Lung (tissue), 12 donors: ENCODE measurements around the gene NT5C2. TPM values are rescaled to one million over a fixed set of nuclear protein-coding genes. Genes with fewer than 3 reads are reported as not detected.
"Not testable (repeated sequence)": the region's sequence is repeated elsewhere in the genome, so short reads cannot be mapped to it uniquely, and the experiment has no call there.

Experiments
- ATAC-seq: fragments of 200-7000 bp; cut with Tn5 transposase; one replicate; pipeline ENCODE4 v1.9.1; 2020; ENCODE audit warnings: moderate number of reproducible peaks; ENCODE audit not compliant: insufficient read depth, low FRiP score
- DNase-seq, 3 donors: peaks; one replicate each; pipeline ENCODE4 v3.0.0-alpha.2; 2013 to 2017
- H3K27ac ChIP-seq, 2 donors: one replicate each; pipeline ENCODE4 v1.5.1; 2013; ENCODE audit warnings: mild to moderate bottlenecking in 2 of 2, moderate library complexity in 2 of 2, control low read depth in 1 of 2, inconsistent platforms in 1 of 2, low read depth in 1 of 2, low read length in 1 of 2
- H3K27me3 ChIP-seq, 3 donors: one replicate each; pipeline ENCODE4 v1.5.1; 2013; ENCODE audit warnings: low read length in 2 of 3; ENCODE audit not compliant: control insufficient read depth in 3 of 3, insufficient read depth in 3 of 3
- H3K36me3 ChIP-seq, 4 donors: one replicate each; pipeline ENCODE4 v1.5.1; 2013; ENCODE audit warnings: low read length in 4 of 4, mild to moderate bottlenecking in 1 of 4, moderate library complexity in 1 of 4; ENCODE audit not compliant: control insufficient read depth in 4 of 4, insufficient read depth in 4 of 4
- H3K4me1 ChIP-seq, 5 donors: one replicate each; pipeline ENCODE4 v1.5.1; 2013; ENCODE audit warnings: low read length in 5 of 5, mild to moderate bottlenecking in 2 of 5, moderate library complexity in 1 of 5; ENCODE audit not compliant: control insufficient read depth in 5 of 5, insufficient read depth in 5 of 5
- H3K4me3 ChIP-seq: one replicate; pipeline ENCODE4 v1.5.1; 2013; ENCODE audit warnings: mild to moderate bottlenecking, control low read depth, moderate library complexity
- H3K9ac ChIP-seq, 2 donors: one replicate each; pipeline ENCODE4 v1.5.1; 2013; ENCODE audit warnings: low read length in 2 of 2, control low read depth in 1 of 2; ENCODE audit not compliant: insufficient read depth in 1 of 2
- H3K9me3 ChIP-seq, 4 donors: one replicate each; pipeline ENCODE4 v1.5.1; 2013; ENCODE audit warnings: low read length in 3 of 4, mild to moderate bottlenecking in 1 of 4, moderate library complexity in 1 of 4; ENCODE audit not compliant: control insufficient read depth in 4 of 4, insufficient read depth in 3 of 4
- WGBS, 2 donors: extraction: QIAGEN DNeasy Blood & Tissue Kit; methylation state at CpG; one replicate each; pipeline ENCODE4 v1.1.7; 2013; 5-methylcytosine and 5-hydroxymethylcytosine counted together
- polyA plus RNA-seq, 2 donors: library from polyadenylated mRNA; stranded (reverse); fragments of 200-250 nt; gene quantifications; one replicate each; pipeline ENCODE4 v1.2.1, GENCODE V29; 2013
- total RNA-seq, 2 donors: library from RNA; depleted of rRNA in 1 of 2; stranded (reverse); fragments of >200 nt in 1 of 2; gene quantifications; one replicate each; pipeline ENCODE4 v1.2.1, GENCODE V29; 2014 to 2021
- TF ChIP-seq, protein P1 (sequence below): IDR thresholded peaks from 2 replicates; pipeline ENCODE4 v1.5.1; 2012; ENCODE audit warnings: mild to moderate bottlenecking; ENCODE audit errors: control extremely low read depth, extremely low read depth
- donor health status: control.
- donor health status: control.
- donor health status: Bipolar disorder and iron deficiency.
- donor health status: healthy.
- donor health status: DM: yes; HTN: yes; CAD: no.

Gene NT5C2
- total and polyA plus RNA-seq, 4 donors: 32.1 to 178 (median 64.5) TPM

DNA sequence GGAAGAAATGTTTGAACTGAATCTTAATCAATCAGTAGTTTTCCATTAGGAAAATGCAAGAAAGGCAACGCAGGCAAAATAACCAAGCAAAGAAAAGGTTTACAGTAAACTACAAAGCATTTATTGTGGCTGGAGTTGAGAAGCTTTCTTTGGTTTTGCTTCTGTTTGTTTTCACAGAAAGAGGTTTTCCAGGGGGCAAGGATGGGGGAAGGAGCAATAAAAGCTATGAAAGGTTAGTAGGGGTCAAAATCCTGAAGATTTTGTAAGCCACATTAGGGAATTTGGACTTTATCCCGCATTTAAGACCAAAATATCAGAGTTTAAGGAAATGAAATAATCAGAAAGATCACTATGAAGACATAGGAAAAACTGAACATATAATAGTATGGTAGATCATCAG lies 51.1 kb downstream of the NT5C2 start:
- Histone ChIP-seq H3K4me3 (no peak overlapping the region), H3K27ac (no peak overlapping the region), H3K36me3 (peaks cover 3 to 7% (median 5%) of the 10 kb centered on the region in 4 donors), H3K4me1 (peaks cover 0 to 33% (median 13%) of the 10 kb centered on the region in 5 donors), H3K27me3 (no peaks in the 10 kb centered on the region), H3K9me3 (no peaks in the 10 kb centered on the region), H3K9ac (no peak overlapping the region)
- TF ChIP-seq, protein P1, sequence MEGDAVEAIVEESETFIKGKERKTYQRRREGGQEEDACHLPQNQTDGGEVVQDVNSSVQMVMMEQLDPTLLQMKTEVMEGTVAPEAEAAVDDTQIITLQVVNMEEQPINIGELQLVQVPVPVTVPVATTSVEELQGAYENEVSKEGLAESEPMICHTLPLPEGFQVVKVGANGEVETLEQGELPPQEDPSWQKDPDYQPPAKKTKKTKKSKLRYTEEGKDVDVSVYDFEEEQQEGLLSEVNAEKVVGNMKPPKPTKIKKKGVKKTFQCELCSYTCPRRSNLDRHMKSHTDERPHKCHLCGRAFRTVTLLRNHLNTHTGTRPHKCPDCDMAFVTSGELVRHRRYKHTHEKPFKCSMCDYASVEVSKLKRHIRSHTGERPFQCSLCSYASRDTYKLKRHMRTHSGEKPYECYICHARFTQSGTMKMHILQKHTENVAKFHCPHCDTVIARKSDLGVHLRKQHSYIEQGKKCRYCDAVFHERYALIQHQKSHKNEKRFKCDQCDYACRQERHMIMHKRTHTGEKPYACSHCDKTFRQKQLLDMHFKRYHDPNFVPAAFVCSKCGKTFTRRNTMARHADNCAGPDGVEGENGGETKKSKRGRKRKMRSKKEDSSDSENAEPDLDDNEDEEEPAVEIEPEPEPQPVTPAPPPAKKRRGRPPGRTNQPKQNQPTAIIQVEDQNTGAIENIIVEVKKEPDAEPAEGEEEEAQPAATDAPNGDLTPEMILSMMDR: no peak
- ATAC-seq (no peak), DNase-seq (no peak)
- 80 to 90% methylated on average over 2 of the region's 2 CpGs for WGBS, 2 donors

GRCh38 chr10:103140469-103140868 lies 52.6 kb downstream of the NT5C2 start:
- TF ChIP-seq, protein P1: no peak
- Histone ChIP-seq H3K9me3 (no peaks in the 10 kb centered on the region), H3K27ac (no peak overlapping the region), H3K4me1 (peaks cover 0 to 19% (median 6%) of the 10 kb centered on the region in 5 donors), H3K9ac (no peak overlapping the region), H3K36me3 (peaks cover 3 to 14% (median 5%) of the 10 kb centered on the region in 4 donors), H3K27me3 (no peaks in the 10 kb centered on the region), H3K4me3 (no peak overlapping the region)
- DNase-seq (no peak), ATAC-seq (no peak)
- 59 to 73% methylated on average over 1 of the region's 1 CpG for WGBS, 2 donors

DNA sequence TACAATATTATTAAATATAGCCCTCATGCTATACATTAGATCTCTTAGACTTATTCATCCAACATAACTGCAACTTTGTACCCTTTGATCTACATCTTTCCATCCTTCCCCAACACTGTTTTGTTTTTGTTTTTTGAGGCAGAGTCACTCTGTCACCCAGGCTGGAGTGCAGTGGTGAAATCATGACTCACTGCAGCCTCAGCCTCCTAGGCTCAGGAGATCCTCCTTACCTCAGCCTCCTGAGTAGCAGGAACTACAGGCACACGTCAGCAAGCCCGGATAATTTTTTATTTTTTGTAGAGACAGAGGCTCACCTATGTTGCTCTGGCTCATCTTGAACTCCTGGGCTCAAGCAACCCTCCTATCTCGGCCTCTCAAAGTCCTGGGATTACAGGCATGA lies 53.3 kb downstream of the NT5C2 start:
- DNase-seq (no peak), ATAC-seq (no peak)
- H3K4me3 ChIP-seq: no peak overlapping the region
- H3K36me3 ChIP-seq: peaks cover 3 to 14% (median 5%) of the 10 kb centered on the region in 4 donors
- WGBS, 2 donors: 93 to 94% methylated on average over 3 of the region's 3 CpGs
- TF ChIP-seq, protein P1: no peak
- no peaks in the 10 kb centered on the region for H3K9me3 ChIP-seq
- H3K27ac ChIP-seq: no peak overlapping the region
- no peaks in the 10 kb centered on the region for H3K27me3 ChIP-seq
- H3K9ac ChIP-seq: no peak overlapping the region
- H3K4me1 ChIP-seq: peaks cover 0 to 12% (median 0%) of the 10 kb centered on the region in 5 donors

DNA sequence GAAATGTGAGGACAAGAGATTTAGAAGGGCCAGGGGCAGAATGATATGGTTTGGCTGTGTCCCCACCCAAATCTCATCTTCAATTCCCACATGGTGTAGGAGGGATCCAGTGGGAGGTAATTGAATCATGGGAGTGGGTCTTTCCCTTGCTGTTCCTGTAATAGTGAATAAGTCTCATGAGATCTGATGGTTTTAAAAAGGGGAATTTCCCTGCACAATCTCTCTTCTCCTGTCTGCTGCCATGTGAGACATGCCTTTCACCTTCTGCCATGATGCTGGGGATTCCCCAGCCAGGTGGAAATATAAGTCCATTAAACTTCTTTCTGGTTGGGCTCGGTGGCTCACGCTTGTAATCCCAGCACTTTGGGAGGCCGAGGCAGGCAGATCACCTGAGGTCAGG lies 57.9 kb downstream of the NT5C2 start:
- peaks cover 0 to 24% (median 9%) of the 10 kb centered on the region in 4 donors for H3K36me3 ChIP-seq
- WGBS, 2 donors: 96 to 98% methylated on average over 3 of the region's 3 CpGs
- not testable (repeated sequence) for H3K4me3 ChIP-seq, H3K9me3 ChIP-seq, DNase-seq, H3K27ac ChIP-seq, ATAC-seq, H3K27me3 ChIP-seq, H3K9ac ChIP-seq, H3K4me1 ChIP-seq
